ENCODE data around the gene KRTAP10-6.
"Not testable (repeated sequence)": the region's sequence is repeated elsewhere in the genome, so short reads cannot be mapped to it uniquely, and the experiment has no call there.

Gene KRTAP10-6

DNA sequence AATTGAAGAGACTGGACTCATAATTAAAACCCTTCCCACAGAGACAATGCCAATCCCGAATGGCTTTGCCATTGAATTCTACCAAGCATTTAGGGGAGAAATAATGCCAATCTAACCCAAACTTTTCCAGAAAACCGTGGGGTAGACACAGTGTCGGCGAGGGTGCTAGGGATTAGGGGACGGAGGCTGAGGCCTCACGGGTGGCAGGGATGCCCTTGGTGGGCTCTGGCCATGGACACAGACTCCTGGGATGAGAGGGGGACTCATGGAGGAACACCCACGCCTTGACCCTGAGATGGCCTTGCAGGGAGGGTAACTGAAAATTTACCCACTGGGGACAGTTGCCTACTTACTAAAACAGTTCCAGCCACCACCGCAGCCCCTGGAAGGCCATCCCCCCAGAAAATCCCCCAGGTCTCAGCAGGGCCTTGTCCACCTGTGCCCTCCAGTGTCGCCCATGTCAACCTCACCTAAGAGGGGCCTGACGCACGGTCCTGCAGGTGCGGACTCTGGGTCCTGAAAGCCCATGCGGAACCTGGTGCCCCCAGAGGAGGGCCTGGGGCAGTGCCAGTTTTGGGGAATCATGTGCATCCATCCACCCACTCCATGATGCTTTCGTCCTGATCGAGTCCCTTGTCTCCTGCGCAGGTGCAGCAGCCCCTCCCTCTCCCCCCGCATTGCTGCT, 13.8 kb downstream of the KRTAP10-6 start:
- no peak for DNase-seq (ENCODE audit: low read depth in 2 of 2)

DNA sequence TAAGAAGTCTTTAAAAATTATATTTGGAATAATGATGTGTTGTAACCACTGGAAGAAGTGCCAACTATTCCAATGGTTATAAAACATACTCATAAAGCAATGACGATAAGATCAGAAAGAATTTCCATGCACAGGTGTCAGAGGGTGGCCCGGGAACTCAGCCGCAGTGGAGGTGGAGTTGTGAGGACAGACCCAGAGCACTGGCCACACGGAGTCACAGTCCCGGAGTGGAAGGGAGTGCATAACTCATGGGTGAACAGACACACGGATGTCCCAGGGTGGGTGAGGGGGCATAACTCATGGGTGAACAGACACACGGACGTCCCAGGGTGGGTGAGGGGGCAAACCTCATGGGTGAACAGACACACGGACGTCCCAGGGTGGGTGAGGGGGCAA, 16.3 kb downstream of the KRTAP10-6 start:
- no peak for DNase-seq (ENCODE audit: low read depth in 2 of 2)

DNA sequence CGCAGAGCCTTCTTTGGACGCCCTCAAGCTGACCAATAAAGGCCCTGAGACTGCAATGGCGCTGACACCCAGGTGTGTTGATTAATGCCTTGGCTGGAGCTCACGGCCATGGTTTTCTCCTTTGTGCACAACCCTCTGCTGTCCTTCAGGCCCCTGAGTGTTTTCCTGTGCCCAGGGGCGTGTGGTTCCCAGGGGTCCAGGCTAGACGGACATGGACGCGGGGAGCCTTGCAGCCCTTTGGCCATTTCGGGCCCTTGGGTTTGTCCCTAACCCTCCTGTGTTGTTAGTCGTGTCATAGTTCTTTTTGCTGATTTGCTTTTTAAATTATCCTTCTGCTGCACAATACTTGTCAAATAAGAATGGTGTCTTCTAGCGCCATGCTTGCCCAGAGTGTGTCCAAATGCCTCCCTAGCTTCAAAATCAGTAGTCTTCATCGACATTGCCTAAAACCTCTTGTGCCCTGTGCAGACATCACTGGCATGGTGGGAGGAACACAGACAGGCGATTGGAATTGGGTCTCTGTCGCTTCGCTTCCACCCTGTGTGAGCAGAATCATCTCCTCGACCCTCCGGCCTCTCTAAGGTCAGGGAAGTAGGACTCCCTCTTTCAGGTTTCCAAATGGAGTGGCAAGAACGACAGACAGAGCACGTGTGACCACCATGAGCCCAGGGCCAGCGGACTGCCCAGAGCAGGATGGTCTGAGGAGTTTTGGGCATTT, 16.8 kb downstream of the KRTAP10-6 start:
- DNase-seq (ENCODE audit: low read depth in 2 of 2) = no peak

DNA sequence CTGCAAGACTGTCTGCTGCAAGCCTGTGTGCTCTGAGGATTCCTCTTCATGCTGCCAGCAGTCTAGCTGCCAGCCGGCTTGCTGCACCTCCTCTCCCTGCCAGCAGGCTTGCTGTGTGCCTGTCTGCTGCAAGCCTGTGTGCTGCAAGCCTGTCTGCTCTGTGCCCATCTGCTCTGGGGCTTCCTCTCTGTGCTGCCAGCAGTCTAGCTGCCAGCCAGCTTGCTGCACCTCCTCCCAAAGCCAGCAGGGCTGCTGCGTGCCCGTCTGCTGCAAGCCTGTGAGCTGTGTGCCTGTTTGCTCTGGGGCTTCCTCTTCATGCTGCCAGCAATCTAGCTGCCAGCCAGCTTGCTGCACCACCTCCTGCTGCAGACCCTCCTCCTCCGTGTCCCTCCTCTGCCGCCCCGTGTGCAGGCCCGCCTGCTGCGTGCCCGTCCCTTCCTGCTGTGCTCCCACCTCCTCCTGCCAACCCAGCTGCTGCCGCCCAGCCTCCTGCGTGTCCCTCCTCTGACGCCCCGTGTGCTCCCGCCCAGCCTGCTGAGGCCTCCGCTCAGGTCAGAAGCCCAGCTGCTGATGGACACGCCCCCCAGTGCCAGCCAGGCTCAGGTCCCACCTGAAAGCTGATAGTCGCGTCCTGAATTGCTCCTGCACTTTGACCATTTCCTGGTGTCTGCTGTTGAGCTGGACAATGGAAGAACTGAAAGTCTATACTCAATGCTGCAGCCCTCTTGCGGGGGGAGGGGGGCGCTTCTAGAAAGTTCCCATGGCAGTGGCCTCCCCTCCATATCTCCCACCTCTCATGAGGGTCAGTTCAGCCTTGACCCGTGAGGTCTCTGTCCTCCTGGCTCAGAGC, 17.6 kb downstream of the KRTAP10-6 start:
- DNase-seq (ENCODE audit: low read depth in 2 of 2) = no peak

DNA sequence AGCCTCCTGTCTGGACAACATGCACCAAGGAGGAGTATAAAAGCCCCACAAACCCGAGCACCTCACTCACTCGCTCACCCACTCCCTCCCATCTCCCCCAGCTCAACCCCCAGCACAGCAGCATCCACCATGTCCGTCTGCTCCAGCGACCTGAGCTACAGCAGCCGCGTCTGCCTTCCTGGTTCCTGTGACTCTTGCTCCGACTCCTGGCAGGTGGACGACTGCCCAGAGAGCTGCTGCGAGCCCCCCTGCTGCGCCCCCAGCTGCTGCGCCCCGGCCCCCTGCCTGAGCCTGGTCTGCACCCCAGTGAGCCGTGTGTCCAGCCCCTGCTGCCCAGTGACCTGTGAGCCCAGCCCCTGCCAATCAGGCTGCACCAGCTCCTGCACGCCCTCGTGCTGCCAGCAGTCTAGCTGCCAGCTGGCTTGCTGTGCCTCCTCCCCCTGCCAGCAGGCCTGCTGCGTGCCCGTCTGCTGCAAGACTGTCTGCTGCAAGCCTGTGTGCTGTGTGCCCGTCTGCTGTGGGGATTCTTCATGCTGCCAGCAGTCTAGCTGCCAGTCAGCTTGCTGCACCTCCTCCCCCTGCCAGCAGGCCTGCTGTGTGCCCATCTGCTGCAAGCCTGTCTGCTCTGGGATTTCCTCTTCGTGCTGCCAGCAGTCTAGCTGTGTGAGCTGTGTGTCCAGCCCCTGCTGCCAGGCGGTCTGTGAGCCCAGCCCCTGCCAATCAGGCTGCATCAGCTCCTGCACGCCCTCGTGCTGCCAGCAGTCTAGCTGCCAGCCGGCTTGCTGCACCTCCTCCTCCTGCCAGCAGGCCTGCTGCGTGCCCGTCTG, 18.5 kb downstream of the KRTAP10-6 start, which contains the start of gene KRTAP10-4:
KRTAP10-4 (plus strand) TSS at position 100 of the 827 bp plus-strand sequence; CDS start at position 130, 30 bp downstream.
- not testable (repeated sequence) for DNase-seq (ENCODE audit: low read depth in 2 of 2)

DNA sequence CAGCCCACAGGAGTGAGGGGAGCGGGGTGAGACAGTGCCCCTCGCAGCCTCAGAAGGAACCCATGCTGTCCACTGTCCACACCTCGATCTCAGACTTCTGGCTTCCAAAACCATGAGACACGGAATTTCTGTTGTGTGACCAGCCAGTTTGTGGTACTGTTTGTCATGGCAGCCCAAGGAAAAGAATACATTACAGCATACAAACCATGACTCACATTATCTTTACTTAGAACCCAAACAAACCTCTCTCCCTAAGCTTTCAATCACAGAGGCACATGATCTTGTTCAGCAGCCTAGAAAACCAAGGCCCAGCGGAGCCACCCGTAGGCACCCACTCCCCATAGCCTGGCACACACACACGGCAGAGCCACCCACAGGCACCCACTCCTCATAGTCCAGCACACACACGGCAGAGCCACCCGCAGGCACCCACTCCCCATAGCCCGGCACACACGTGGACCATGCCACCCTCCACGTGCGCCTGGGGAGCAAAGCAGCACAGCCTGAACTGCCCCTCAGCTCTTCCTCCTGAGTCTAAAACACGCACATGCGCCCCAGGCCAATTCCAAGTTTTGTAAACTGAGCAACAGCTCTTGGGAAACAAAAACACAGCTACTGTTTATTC, 19.2 kb downstream of the KRTAP10-6 start:
- DNase-seq (ENCODE audit: low read depth in 2 of 2) = no peak

DNA sequence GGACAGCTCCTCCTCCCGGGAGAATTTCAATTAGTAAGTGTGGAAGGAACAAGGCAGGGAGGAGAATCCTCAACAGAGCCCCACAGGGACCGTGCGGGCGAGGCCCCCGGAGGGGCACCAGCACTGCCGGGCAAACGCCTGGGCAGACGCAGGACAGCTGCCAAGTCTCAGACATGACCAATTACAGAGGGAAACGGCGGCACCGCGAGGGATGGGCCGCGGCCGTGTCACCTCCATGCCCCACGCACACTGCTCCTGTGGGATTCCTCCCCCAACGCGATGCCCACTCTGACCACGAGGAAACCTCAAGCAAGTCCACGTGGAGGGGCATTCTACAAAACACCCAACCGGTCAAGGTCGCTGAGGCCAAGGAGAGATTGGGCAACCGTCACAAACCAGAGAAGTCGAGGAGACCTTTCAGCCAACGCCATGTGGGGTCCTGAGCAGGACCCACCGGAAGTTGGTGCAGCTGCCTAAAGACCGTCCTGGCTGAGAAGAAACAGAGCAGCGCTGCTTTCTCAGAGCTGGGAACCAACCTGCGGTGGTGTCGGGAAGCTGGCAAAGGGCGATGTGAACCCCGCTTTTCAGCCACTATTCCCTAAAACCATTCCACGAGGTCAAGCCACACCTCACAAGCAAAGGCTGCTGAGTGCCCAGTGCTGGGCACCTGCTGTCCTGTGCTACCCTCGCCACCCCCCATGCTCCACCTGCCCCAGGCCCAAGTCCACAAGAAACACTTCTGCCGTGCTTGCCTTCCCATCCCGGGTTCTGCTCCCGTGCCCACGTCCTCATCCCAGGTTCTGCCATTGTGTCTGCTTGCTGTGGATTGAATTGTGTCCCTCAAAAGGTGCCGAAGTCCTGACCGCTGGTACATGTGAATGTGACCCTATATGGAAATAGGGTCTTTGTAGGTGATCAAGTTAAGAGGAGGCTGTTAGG, 20.2 kb downstream of the KRTAP10-6 start:
- no peak for DNase-seq (ENCODE audit: low read depth in 2 of 2)

DNA sequence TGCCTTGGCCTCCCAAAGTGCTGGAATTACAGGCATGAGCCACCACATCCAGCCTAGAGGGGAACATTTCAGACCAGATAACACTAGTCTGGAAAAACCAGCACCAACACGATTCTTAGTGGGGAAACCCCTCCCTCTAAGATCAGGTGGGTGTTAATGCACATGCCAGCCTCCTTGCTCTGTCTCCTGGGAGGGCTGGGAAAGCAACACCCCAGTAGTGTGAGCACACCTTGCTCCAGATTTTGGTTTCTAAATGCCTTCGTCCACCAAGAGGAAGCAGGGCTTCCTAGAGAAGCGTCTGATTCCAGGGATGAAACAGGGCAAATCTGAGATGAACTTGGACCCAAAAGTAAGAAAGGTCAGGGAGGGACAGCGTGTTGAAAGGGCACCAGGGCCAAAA, 21.0 kb downstream of the KRTAP10-6 start:
- DNase-seq (ENCODE audit: low read depth in 2 of 2) = no peak

DNA sequence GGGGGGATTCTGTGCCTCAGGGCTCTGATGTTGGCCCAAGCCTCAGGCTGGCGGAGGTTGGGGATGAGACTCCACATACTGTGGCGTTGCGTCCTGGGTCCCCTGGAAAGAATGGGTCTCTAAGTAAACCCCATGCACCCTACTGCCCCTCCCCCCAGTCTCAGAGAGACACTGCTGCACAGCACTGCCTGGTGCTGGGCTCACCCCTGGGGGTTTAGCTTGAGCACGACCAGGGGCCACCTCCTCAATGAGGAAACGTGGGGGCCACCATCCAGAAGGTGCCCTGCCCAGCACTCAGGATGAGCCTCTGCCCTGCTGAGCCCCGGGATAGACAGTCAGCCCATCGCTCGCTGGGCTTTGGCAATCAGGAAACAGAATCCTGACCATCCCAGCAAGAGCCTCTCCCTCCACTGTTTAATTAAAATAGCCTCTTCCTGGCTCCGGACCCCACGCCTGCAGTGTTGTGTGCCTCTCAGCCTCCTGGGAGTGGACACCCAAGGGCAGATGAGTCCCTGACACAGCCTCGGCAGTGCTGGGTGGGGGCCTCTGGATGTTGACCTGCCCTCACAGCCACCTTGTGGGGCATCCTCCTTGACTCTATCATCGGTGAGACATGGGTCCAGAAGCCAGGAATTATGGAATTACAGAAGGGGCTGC, 22.3 kb downstream of the KRTAP10-6 start:
- no peak for DNase-seq (ENCODE audit: low read depth in 2 of 2)

DNA sequence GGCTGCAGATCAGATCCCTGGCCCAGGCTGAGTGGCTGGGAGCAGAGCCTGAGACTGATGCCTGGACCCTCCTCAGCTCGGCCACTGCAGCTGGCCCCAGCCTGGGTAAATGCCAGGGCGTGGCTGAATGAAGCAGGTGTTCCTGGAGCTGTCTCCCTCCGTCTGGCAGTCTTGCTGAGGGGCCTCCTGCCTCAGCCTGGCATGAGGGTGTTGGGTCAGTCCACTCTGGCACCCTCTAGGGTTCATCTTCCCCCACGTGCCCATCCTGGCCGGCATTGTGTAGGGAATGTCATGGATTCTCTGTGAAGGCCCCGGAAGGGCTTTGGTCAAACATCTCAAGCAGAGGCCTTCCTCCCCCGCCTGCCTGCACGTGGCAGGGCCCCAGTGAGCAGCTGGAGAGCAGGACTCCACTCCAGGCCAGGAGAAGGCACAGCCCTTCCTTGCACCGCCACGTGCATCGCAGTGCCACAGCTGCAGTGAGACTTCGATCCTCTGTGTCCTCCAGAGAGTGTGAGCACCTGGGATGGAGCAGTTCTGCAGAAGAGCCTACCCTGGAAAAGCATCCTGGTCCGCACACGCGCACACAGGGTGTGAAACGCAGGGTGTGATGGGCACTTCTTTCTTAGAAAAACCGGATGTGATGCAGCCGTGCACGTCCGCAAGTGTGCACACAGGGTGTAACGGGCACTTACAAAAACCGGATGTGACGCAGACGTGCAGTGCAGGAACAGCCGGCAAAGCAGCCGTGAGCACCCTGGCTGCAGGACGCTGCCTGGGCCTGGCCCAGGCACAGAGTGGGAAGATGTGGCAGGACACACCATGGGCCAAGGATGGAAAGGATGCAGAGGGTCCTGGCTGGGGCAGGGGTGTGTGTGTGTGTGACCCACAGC, 23.4 kb downstream of the KRTAP10-6 start:
- no peak for DNase-seq (ENCODE audit: low read depth in 2 of 2)

DNA sequence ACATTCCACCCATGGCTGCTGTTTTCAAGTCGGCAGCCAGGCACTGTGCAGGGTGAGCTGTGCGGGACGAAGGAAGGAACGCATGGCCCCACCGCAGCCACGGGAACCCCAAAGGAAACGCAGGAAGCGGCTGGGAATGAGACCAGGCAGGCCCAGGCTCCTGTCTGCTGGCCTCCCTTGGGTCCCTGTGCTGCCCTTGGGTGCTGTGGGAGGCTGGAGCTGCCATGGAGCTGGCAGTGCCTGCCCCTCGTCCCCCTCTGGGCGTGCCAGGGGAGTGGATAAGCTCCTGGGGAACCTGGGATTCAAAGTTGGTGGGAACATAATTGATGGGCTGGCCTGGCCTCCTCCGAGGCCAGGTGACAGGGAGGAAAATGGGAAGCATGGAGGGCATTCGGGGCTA, 24.0 kb downstream of the KRTAP10-6 start:
- DNase-seq (ENCODE audit: low read depth in 2 of 2) = no peak

DNA sequence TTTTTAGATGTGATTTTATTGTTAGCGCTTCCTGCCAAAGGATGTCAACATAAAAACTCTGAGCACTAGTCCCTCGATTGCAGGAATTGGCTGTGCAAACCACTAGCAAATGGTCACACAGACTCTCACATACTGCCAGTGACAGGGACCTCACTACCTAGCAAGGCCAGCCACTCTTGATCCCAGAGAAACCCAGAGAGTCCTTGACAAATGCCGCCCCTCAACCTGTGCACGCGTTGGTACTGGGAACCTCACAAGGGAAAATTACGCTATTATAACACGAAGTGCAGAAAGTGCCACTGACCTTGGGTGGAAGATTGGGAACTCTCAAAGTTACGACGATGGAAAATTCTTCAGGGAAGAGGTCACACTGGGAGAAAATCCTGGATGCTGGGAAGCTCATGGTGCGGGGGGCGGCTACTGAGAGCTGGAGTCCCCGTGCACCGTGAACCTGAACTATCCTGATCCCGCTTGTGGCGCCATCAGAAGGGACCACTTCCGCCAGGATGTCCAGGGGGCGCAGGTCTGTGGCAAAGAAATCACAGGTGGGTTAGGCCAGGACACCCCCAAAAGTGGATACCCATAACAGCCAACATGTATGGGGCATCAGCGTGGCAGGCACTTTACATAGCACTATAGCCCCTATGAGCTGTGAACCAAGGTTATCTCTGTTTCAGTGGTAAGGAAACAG, 24.7 kb downstream of the KRTAP10-6 start:
- DNase-seq (ENCODE audit: low read depth in 2 of 2) = no peak

DNA sequence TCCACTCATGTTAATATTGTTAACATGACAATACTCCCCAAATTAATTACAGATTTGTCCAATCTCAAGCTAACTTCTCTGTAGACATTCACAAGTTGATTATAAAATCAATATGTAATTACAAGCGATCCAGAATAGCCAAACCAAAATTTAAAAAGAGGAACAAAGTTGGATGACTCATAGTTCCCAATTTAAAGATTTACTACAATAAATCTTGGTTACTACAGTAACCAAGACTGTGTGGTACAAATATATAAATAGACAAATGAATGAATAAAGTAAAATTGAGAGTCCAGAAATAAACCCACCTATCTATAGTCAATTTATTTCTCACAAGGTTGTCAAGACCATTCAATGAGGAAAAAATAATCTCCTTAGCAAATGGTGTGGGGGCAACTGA, 25.9 kb downstream of the KRTAP10-6 start:
- no peak for DNase-seq (ENCODE audit: low read depth in 2 of 2)

DNA sequence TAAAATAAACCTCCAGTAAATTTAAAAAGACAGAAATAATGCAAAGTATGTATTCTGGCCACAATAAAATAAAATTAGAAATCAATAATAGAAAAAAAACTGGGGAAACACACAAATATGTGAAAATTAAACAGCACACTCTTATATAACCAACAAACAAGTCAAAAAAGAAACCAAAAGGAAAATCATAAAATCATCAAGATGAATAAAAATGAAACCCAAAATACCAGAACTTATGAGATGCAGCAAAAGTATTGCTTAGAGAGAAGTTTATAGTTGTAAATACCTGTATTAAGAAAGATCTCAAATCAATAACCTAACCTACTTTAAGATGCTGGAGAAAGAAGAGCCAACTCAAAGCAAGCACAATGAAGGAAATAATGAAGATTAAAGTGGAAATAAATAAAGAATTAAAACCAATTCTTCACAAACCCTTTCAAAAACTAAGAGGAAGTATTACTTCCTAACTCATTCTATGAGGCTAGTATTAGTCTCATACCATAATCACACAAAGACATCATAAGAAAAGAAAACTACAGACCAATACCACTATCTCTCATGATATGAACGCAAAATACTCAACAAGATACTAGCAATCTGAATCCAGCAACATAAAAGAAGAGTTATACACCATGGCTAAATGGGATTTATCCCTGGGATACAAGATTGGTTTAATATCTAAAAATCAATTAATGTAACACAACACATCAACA, 27.3 kb downstream of the KRTAP10-6 start:
- no peak for DNase-seq (ENCODE audit: low read depth in 2 of 2)

DNA sequence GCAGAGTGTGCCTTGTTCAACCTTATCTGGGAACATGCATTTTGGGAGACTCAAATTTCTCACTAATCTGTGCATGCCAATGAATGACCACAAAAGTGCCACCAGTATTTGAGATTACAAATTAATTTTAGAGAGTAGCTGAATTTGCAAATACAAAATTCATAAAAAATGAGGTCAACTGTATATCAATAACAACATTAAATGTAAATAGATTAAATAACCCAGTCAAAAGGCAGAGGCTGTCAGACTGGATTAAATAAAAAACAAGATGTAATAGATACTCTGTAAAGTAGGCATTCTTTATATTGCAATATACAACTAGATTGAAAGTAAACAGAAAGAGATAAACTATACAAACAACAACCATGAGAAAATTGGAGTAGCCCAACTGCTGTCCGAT, 28.2 kb downstream of the KRTAP10-6 start:
- DNase-seq (ENCODE audit: low read depth in 2 of 2) = no peak

DNA sequence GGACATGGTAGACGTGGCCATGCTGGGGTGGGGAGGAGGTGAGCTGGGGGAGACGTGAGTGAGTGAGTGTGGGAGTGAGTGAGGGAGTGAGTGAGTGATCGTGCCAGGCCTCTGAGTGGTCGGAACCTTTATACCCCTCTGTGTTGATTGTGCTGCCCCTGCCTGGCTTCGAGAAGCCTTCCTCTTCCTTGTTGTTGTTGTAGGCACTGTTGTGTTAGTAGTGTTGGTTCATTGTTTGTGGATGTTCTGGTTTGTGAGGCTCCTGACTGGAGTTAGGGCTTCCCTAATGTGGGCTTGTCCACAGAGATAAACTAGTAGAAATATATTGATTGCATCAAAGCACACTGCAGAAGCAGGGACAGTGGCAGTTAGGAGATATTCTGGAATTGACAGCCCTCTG, 33.6 kb downstream of the KRTAP10-6 start, which contains the start of gene KRTAP10-3:
KRTAP10-3 (minus strand) TSS at position 101 of the 400 bp plus-strand sequence; CDS start at position 21, 80 bp downstream.
- DNase-seq (ENCODE audit: low read depth in 2 of 2) = no peak

DNA sequence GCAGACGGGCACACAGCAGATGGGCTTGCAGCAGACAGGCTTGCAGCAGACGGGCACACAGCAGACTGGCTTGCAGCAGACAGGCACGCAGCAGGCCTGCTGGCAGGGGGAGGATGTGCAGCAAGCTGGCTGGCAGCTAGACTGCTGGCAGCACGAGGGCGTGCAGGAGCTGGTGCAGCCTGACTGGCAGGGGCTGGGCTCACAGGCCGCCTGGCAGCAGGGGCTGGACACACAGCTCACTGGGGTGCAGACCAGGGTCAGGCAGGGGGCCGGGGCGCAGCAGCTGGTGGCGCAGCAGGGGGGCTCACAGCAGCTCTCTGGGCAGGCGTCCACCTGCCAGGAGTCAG, 34.0 kb downstream of the KRTAP10-6 start:
- not testable (repeated sequence) for DNase-seq (ENCODE audit: low read depth in 2 of 2)
